ENCODE measurements around the gene IRF2BPL. TPM values are rescaled to one million over a fixed set of nuclear protein-coding genes. Genes with fewer than 3 reads are reported as not detected.

The IRF2BPL gene
- total RNA-seq, 1 experiment from 2014 or later, result 22.1 TPM

- Mint-ChIP-seq H3K27ac (ENCODE audit: low read depth, unreplicated experiment) (no peak overlapping the region), H3K4me1 (ENCODE audit: insufficient read depth, unreplicated experiment) (no peaks in the 10 kb centered on the region), H3K9me3 (ENCODE audit: unreplicated experiment) (no peaks in the 10 kb centered on the region), H3K27me3 (ENCODE audit: insufficient read depth, unreplicated experiment) (no peaks in the 10 kb centered on the region), H3K36me3 (ENCODE audit: insufficient read depth, unreplicated experiment) (no peaks in the 10 kb centered on the region), H3K4me3 (ENCODE audit: unreplicated experiment) (no peak overlapping the region)
- ChIA-PET POLR2A (interaction anchor here (0.7 to 0.8 kb wide), 2 partner anchors 33 to 779 kb away, joined by 3 read pairs; no protein-coding TSS in a partner anchor), CTCF (interaction anchor here (0.6 to 0.9 kb wide), 2 partner anchors 21 to 48 kb away, joined by 3 to 4 read pairs; no protein-coding TSS in a partner anchor)
- no peak for DNase-seq (ENCODE audit: unreplicated experiment)
- no peak for TF ChIP-seq CTCF (IDR thresholded peaks at IDR 0.05; ENCODE audit: unreplicated experiment)
- no TSS peak for BruUV-seq (replicated peaks)
- intact Hi-C loops (cut with micrococcal nuclease), result no loop called here
These were observed 52.1 kb downstream of the IRF2BPL start for GRCh38 chr14:76976240-76977005.

GRCh38 chr14:76975812-76976211 lies 52.7 kb downstream of the IRF2BPL start:
- CTCF ChIA-PET, result no interaction called here
- Mint-ChIP-seq H3K9me3 (ENCODE audit: unreplicated experiment) (no peaks in the 10 kb centered on the region), H3K27ac (ENCODE audit: low read depth, unreplicated experiment) (no peak overlapping the region), H3K27me3 (ENCODE audit: insufficient read depth, unreplicated experiment) (no peaks in the 10 kb centered on the region), H3K36me3 (ENCODE audit: insufficient read depth, unreplicated experiment) (no peaks in the 10 kb centered on the region), H3K4me1 (ENCODE audit: insufficient read depth, unreplicated experiment) (no peaks in the 10 kb centered on the region), H3K4me3 (ENCODE audit: unreplicated experiment) (no peak overlapping the region)
- BruUV-seq (replicated peaks), result no TSS peak
- DNase-seq (ENCODE audit: unreplicated experiment), result no peak
- POLR2A ChIA-PET, result interaction anchor here (1.6 kb wide), 1 partner anchor 47 kb away, joined by 4 read pairs; no protein-coding TSS in a partner anchor
- TF ChIP-seq CTCF (IDR thresholded peaks at IDR 0.05; ENCODE audit: unreplicated experiment), result no peak
- intact Hi-C loops (cut with micrococcal nuclease), result no loop called here

- Mint-ChIP-seq H3K4me1 (ENCODE audit: insufficient read depth, unreplicated experiment) (no peaks in the 10 kb centered on the region), H3K27me3 (ENCODE audit: insufficient read depth, unreplicated experiment) (no peaks in the 10 kb centered on the region), H3K36me3 (ENCODE audit: insufficient read depth, unreplicated experiment) (no peaks in the 10 kb centered on the region), H3K9me3 (ENCODE audit: unreplicated experiment) (no peaks in the 10 kb centered on the region), H3K27ac (ENCODE audit: low read depth, unreplicated experiment) (no peak overlapping the region), H3K4me3 (ENCODE audit: unreplicated experiment) (no peak overlapping the region)
- TF ChIP-seq CTCF (IDR thresholded peaks at IDR 0.05; ENCODE audit: unreplicated experiment), result no peak
- intact Hi-C loops (cut with micrococcal nuclease), result no loop called here
- POLR2A ChIA-PET, result interaction anchor here (1.6 kb wide), 1 partner anchor 48 kb away, joined by 4 read pairs; no protein-coding TSS in a partner anchor
- no TSS peak for BruUV-seq (replicated peaks)
- DNase-seq (ENCODE audit: unreplicated experiment), result no peak
- CTCF ChIA-PET, result interaction anchor here (0.7 to 1.7 kb wide), 2 partner anchors 25 to 94 kb away, joined by 3 read pairs; no protein-coding TSS in a partner anchor
These were observed 53.5 kb downstream of the IRF2BPL start for GRCh38 chr14:76975051-76975450.

Other genes with a start within 250 kb of the IRF2BPL start
- gene ANGEL1, start 215.8 kb downstream of the IRF2BPL start, total RNA-seq (2022), result 14.5 and 21.3 TPM in 2 replicates
- not detected in 2 replicates for gene LRRC74A, start 202.3 kb downstream of the IRF2BPL start, total RNA-seq (2022)
- gene CIPC, start 69.5 kb upstream of the IRF2BPL start, total RNA-seq (2022), result 9.7 and 11.4 TPM in 2 replicates
- not detected in 2 replicates for gene ZDHHC22, start 113.1 kb upstream of the IRF2BPL start, total RNA-seq (2022)
- gene TMEM63C, start 153.1 kb upstream of the IRF2BPL start, total RNA-seq (2022), result 5.1 and 9.3 TPM in 2 replicates
- gene NGB, start 242.5 kb upstream of the IRF2BPL start, total RNA-seq (2022), result not detected in 2 replicates